Measurements from ENCODE around the gene GPR137B.

GRCh38 chr1:236159704-236160539 is 17.6 kb downstream of the GPR137B start:
- TF ChIP-seq, protein P1, sequence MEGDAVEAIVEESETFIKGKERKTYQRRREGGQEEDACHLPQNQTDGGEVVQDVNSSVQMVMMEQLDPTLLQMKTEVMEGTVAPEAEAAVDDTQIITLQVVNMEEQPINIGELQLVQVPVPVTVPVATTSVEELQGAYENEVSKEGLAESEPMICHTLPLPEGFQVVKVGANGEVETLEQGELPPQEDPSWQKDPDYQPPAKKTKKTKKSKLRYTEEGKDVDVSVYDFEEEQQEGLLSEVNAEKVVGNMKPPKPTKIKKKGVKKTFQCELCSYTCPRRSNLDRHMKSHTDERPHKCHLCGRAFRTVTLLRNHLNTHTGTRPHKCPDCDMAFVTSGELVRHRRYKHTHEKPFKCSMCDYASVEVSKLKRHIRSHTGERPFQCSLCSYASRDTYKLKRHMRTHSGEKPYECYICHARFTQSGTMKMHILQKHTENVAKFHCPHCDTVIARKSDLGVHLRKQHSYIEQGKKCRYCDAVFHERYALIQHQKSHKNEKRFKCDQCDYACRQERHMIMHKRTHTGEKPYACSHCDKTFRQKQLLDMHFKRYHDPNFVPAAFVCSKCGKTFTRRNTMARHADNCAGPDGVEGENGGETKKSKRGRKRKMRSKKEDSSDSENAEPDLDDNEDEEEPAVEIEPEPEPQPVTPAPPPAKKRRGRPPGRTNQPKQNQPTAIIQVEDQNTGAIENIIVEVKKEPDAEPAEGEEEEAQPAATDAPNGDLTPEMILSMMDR (IDR thresholded peaks at IDR 0.05): no peak
- no peak for TF ChIP-seq ZFX (IDR thresholded peaks at IDR 0.05; ENCODE audit: borderline replicate concordance)
